SW 1271 (cell line): ENCODE measurements around the gene UAP1.

Experiments used
- DNase-seq, 2 experiments: peaks; one replicate each; lab custom pipeline; 2025; lab: John Stamatoyannopoulos, UW

The UAP1 gene

GRCh38 chr1:162561616-162562469, at the start of gene UAP1:
UAP1 (plus strand) TSS chr1:162561722; CDS start chr1:162566069, 4,347 bp downstream.
- DNase-seq, result peak in 1 of 2 experiments; percentile 53

GRCh38 chr1:162527314-162527713, 34.2 kb upstream of the UAP1 start:
- DNase-seq, result no peak

- DNase-seq, result no peak
Measured at GRCh38 chr1:162530307-162530987, 31.1 kb upstream of the UAP1 start.

GRCh38 chr1:162530988-162531319, 30.6 kb upstream of the UAP1 start:
- DNase-seq, result no peak

GRCh38 chr1:162535501-162535900, 26.0 kb upstream of the UAP1 start:
- no peak for DNase-seq

GRCh38 chr1:162536511-162536910, 25.0 kb upstream of the UAP1 start:
- no peak for DNase-seq

- DNase-seq, result no peak
Measured at GRCh38 chr1:162537216-162537615, 24.3 kb upstream of the UAP1 start.

GRCh38 chr1:162538815-162539431, 22.6 kb upstream of the UAP1 start:
- peak; percentile 75 to 92 for DNase-seq

- peak; percentile 61 to 90 for DNase-seq
Measured at GRCh38 chr1:162541619-162542141, 19.8 kb upstream of the UAP1 start.

- no peak for DNase-seq
Measured at GRCh38 chr1:162543228-162543627, 18.3 kb upstream of the UAP1 start.

GRCh38 chr1:162548170-162548569, 13.4 kb upstream of the UAP1 start:
- no peak for DNase-seq

- no peak for DNase-seq
Measured at GRCh38 chr1:162549001-162549400, 12.5 kb upstream of the UAP1 start.

GRCh38 chr1:162550925-162551324, 10.6 kb upstream of the UAP1 start:
- no peak for DNase-seq

GRCh38 chr1:162551969-162552683, 9.4 kb upstream of the UAP1 start:
- DNase-seq, result no peak

GRCh38 chr1:162552684-162553252, 8.8 kb upstream of the UAP1 start:
- no peak for DNase-seq

GRCh38 chr1:162554258-162554657, 7.3 kb upstream of the UAP1 start:
- no peak for DNase-seq

GRCh38 chr1:162557536-162557935, 4.0 kb upstream of the UAP1 start:
- no peak for DNase-seq

- DNase-seq, result no peak
Measured at GRCh38 chr1:162560303-162561036, 1.1 kb upstream of the UAP1 start.

- DNase-seq, result peak; percentile 74 to 90
Measured at GRCh38 chr1:162561037-162561615, 396 bp upstream of the UAP1 start.

- DNase-seq, result peak in 1 of 2 experiments; percentile 54
Measured at GRCh38 chr1:162562470-162562828, 927 bp downstream of the UAP1 start.

- DNase-seq, result peak in 1 of 2 experiments; percentile 37
Measured at GRCh38 chr1:162564762-162565218, 3.3 kb downstream of the UAP1 start.
